Stimulated activated CD4-positive, alpha-beta T cell treated with anti-CD3 and anti-CD28 coated beads, Interleukin-15, amount 100 ng/mL, for 1 hour (primary cell): ENCODE measurements around the gene INHBA.
A peak's percentile ranks its signal among the peaks of the same experiment; 100 is the strongest.

Experiments used
- DNase-seq, 2 donors: peaks; one replicate each; pipeline ENCODE4 v3.0.0-alpha.2; 2020; ENCODE audit warnings: low read depth in 1 of 2, low spot score in 1 of 2

The INHBA gene

GRCh38 chr7:41711283-41712064, 8.6 kb upstream of the INHBA start:
- no peak for DNase-seq

- DNase-seq, result no peak
Measured at GRCh38 chr7:41710838-41711237, 7.9 kb upstream of the INHBA start.

- DNase-seq, result no peak
Measured at GRCh38 chr7:41709621-41710020, 6.7 kb upstream of the INHBA start.

- DNase-seq, result no peak
Measured at GRCh38 chr7:41708581-41709358, 5.9 kb upstream of the INHBA start.

GRCh38 chr7:41706228-41706930, 3.5 kb upstream of the INHBA start:
- no peak for DNase-seq

- DNase-seq, result peak in 1 of 2 donors; percentile 31
Measured at GRCh38 chr7:41705109-41705901, 2.4 kb upstream of the INHBA start.

- DNase-seq, result no peak
Measured at GRCh38 chr7:41701068-41701941, 1.6 kb downstream of the INHBA start.

- DNase-seq, result no peak
Measured at GRCh38 chr7:41700044-41700471, 2.8 kb downstream of the INHBA start.

- DNase-seq, result no peak
Measured at GRCh38 chr7:41699516-41699915, 3.4 kb downstream of the INHBA start.

- DNase-seq, result no peak
Measured at GRCh38 chr7:41698726-41699125, 4.2 kb downstream of the INHBA start.

- no peak for DNase-seq
Measured at GRCh38 chr7:41698114-41698513, 4.8 kb downstream of the INHBA start.

GRCh38 chr7:41696323-41696916, 6.5 kb downstream of the INHBA start:
- no peak for DNase-seq

GRCh38 chr7:41695661-41696322, 7.1 kb downstream of the INHBA start:
- no peak for DNase-seq

- DNase-seq, result no peak
Measured at GRCh38 chr7:41694495-41694894, 8.4 kb downstream of the INHBA start.

- DNase-seq, result no peak
Measured at GRCh38 chr7:41693150-41693997, 9.5 kb downstream of the INHBA start.

- DNase-seq, result no peak
Measured at GRCh38 chr7:41692251-41692650, 10.6 kb downstream of the INHBA start.

GRCh38 chr7:41691286-41692190, 11.4 kb downstream of the INHBA start:
- DNase-seq, result no peak
